Measurements from ENCODE around the gene PPFIBP1. TPM values are rescaled to one million over a fixed set of nuclear protein-coding genes. Genes with fewer than 3 reads are reported as not detected.
A peak's percentile ranks its signal among the peaks of the same experiment; 100 is the strongest.

Gene PPFIBP1
- polyA plus RNA-seq, 1 of the 3 experiments (the other 2 are of a cell fraction): 55.0 TPM

GRCh38 chr12:27619308-27619707 lies 95.3 kb downstream of the PPFIBP1 start:
- Histone ChIP-seq H3K27ac (ENCODE audit: low read depth in 2 of 2, low read length in 1 of 2) (peak overlapping the region; percentile 84 to 98; a peak in 3 of 4 replicates), H3K4me2 (peak overlapping the region; percentile 59)
- TF ChIP-seq FOXM1 (IDR thresholded peaks at IDR 0.05; ENCODE audit: low read depth): peak; percentile 97
- peak; percentile 56; the same call in 1 of the 2 replicates for TF ChIP-seq YY1 (IDR thresholded peaks at IDR 0.05; ENCODE audit: low read depth)
- no peak for TF ChIP-seq REST (IDR thresholded peaks at IDR 0.05; ENCODE audit: low read depth, low read length)
- 0 out of 2 replicates have a peak, but pooled peaks have one; percentile 6 for TF ChIP-seq USF1 (IDR thresholded peaks at IDR 0.05; ENCODE audit: borderline replicate concordance, low read depth)
- TF ChIP-seq USF2 (IDR thresholded peaks at IDR 0.05; ENCODE audit: borderline replicate concordance, low read depth, low read length): no peak
- TF ChIP-seq GABPA (IDR thresholded peaks at IDR 0.05; ENCODE audit: low read depth): 0 out of 2 replicates have a peak, but pooled peaks have one; percentile 36
- peak; percentile 98 for TF ChIP-seq PBX3 (IDR thresholded peaks at IDR 0.05)
- TF ChIP-seq RXRA (IDR thresholded peaks at IDR 0.05; ENCODE audit: borderline replicate concordance, low read depth): peak; percentile 89
- TF ChIP-seq GATA2 (CRISPR knock-in tag; IDR thresholded peaks at IDR 0.05): no peak
- TF ChIP-seq MAX (IDR thresholded peaks at IDR 0.05; ENCODE audit: low read depth): peak; percentile 50; the same call in 1 of the 2 replicates
- TF ChIP-seq RAD21 (IDR thresholded peaks at IDR 0.05; ENCODE audit: low read length): no peak
- TF ChIP-seq ZBTB33 (IDR thresholded peaks at IDR 0.05; ENCODE audit: borderline replicate concordance, low read depth): peak; percentile 66; the same call in 1 of the 2 replicates
- TF ChIP-seq MEF2A (IDR thresholded peaks at IDR 0.05; ENCODE audit: borderline replicate concordance, low read depth): peak; percentile 97
- TF ChIP-seq TCF12 (IDR thresholded peaks at IDR 0.05): peak; percentile 99
- TF ChIP-seq CHD2 (IDR thresholded peaks at IDR 0.05; ENCODE audit: low read length, partially characterized antibody): no peak
- no peak for TF ChIP-seq RFX5 (IDR thresholded peaks at IDR 0.05; ENCODE audit: low read length)
- no peak for TF ChIP-seq RCOR1 (IDR thresholded peaks at IDR 0.05; ENCODE audit: low read length)
- peak; percentile 94 for TF ChIP-seq POLR2AphosphoS5 (IDR thresholded peaks at IDR 0.05; ENCODE audit: low read depth, low read length)
- no peak for TF ChIP-seq CTCF (IDR thresholded peaks at IDR 0.05)
- TF ChIP-seq NRF1 (IDR thresholded peaks at IDR 0.05; ENCODE audit: low read depth, low read length): no peak
- no peak for TF ChIP-seq TAF1 (IDR thresholded peaks at IDR 0.05; ENCODE audit: borderline replicate concordance, low read depth, low read length)
- no peak for TF ChIP-seq SIN3A (IDR thresholded peaks at IDR 0.05; ENCODE audit: borderline replicate concordance, low read depth, low read length)
- TF ChIP-seq FOXJ3 (CRISPR knock-in tag; IDR thresholded peaks at IDR 0.05): no peak
- peak; percentile 52 to 99; a peak in 3 of 4 replicates for TF ChIP-seq EP300 (IDR thresholded peaks at IDR 0.05; ENCODE audit: borderline replicate concordance in 1 of 2, low read depth in 1 of 2, low read length in 1 of 2)

More at GRCh38 chr12:27619308-27619707, 95.3 kb downstream of the PPFIBP1 start:
- Histone ChIP-seq H3K9me3 (no peaks in the 10 kb centered on the region), H3F3A (replicated peaks; ENCODE audit: insufficient read depth) (peaks cover 76% of the 10 kb centered on the region), H3K9ac (peak overlapping the region; percentile 53; the same call in 1 of the 2 replicates), H3K4me3 (ENCODE audit: low read depth in 2 of 2, low read length in 1 of 2) (no peak overlapping the region), H3K36me3 (replicated peaks in 1 of 2; ENCODE audit: control insufficient read depth in 1 of 2, insufficient read depth in 2 of 2, low read length in 1 of 2) (peaks cover 0 to 5% of the 10 kb centered on the region in 2 experiments), H2AFZ (ENCODE audit: low read depth) (no peak overlapping the region), H3K79me2 (ENCODE audit: insufficient read depth) (peaks cover 84% of the 10 kb centered on the region), H3K9me2 (no peaks in the 10 kb centered on the region), H3K27me3 (ENCODE audit: insufficient read depth) (no peaks in the 10 kb centered on the region), H4K20me1 (ENCODE audit: insufficient read depth) (no peaks in the 10 kb centered on the region), H3K4me1 (ENCODE audit: control insufficient read depth in 1 of 2, insufficient read depth in 2 of 2, low read depth in 1 of 2, low read length in 1 of 2) (peaks cover 11 to 76% of the 10 kb centered on the region in 2 experiments)
- ChIA-PET CTCF (no interaction called here), POLR2A (no interaction called here)
- DNase-seq: no peak

All from SK-N-SH (cell line).